ENCODE results near the gene USHBP1. TPM values are rescaled to one million over a fixed set of nuclear protein-coding genes. Genes with fewer than 3 reads are reported as not detected.

The USHBP1 gene
- total RNA-seq, 1 experiment from 2014 or later: 0.15 TPM

DNA sequence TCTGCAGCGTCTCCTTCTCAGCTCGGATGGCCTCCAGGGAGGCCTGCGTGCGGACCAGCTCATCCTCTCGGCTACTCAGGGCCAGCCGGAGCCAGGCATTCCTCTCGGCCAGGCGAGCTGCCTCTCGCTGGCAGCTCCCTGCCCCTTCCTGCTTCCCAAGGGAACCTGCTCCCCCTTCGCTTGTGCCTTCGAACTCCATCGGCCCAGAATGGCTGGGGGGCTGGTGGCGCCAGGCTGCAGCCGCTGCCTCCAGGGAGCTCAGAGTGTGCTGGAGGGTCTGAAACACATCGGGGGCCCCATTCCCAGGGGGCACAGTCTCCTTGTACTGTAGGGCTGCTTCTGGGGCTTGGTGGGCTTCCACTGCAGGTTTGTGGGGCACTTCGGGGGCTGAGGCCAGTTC, 2.0 kb downstream of the USHBP1 start:
- Histone ChIP-seq H3K4me1 (ENCODE audit: control insufficient read depth in 1 of 2, insufficient read depth in 2 of 2, low read length in 2 of 2) (peaks cover 0 to 8% of the 10 kb centered on the region in 2 experiments; a peak in 3 of 4 replicates), H3K9me3 (ENCODE audit: control insufficient read depth in 1 of 2, insufficient read depth in 1 of 2, low read depth in 1 of 2, low read length in 2 of 2) (no peaks in the 10 kb centered on the region), H3K9me2 (ENCODE audit: insufficient read depth) (no peaks in the 10 kb centered on the region), H3K36me3 (ENCODE audit: control insufficient read depth in 1 of 2, insufficient read depth in 2 of 2, low read length in 2 of 2) (no peaks in the 10 kb centered on the region), H3K27me3 (ENCODE audit: insufficient read depth, low read length) (no peaks in the 10 kb centered on the region), H3K27ac (ENCODE audit: low read depth, low read length) (no peak overlapping the region), H3K4me3 (replicated peaks in 1 of 2; ENCODE audit: low read depth in 1 of 2, low read length in 2 of 2) (no peak overlapping the region), H3K9ac (ENCODE audit: low read length) (no peak overlapping the region), H4K20me1 (ENCODE audit: insufficient read depth) (no peaks in the 10 kb centered on the region), H2AFZ (ENCODE audit: low read depth, low read length, poor library complexity, severe bottlenecking) (no peak overlapping the region), H3K4me2 (ENCODE audit: low read length) (no peak overlapping the region), H3K79me2 (ENCODE audit: insufficient read depth, low read length) (peaks cover 1% of the 10 kb centered on the region)
- RAD21 ChIA-PET (ENCODE audit: low non-redundant PET in 1 of 2, low total read pairs in 2 of 2, uncharacterized antibody in 2 of 2, unreplicated experiment in 2 of 2): no interaction called here
- BruUV-seq (replicated peaks): no TSS peak
- POLR2A ChIA-PET: no interaction called here
- ATAC-seq: no peak
- CTCF ChIA-PET: no interaction called here
- DNase-seq (ENCODE audit: low read depth, low spot score): no peak
- intact Hi-C loops (cut with micrococcal nuclease): no loop called here
- TF ChIP-seq SIN3A (IDR thresholded peaks at IDR 0.05; ENCODE audit: low read depth) (no peak), ELF1 (IDR thresholded peaks at IDR 0.05; ENCODE audit: borderline replicate concordance, low read depth) (no peak), EZH2 (IDR thresholded peaks at IDR 0.05) (no peak), FOSL1 (IDR thresholded peaks at IDR 0.05; ENCODE audit: low read depth) (no peak), EZH2phosphoT487 (IDR thresholded peaks at IDR 0.05; ENCODE audit: borderline replicate concordance) (no peak), YY1 (IDR thresholded peaks at IDR 0.05; ENCODE audit: extremely low read depth, insufficient replicate concordance, low read depth, low read length) (no peak), ZNF274 (IDR thresholded peaks at IDR 0.05; ENCODE audit: low read depth, low read length) (no peak), SP1 (IDR thresholded peaks at IDR 0.05; ENCODE audit: low read depth) (no peak), CEBPB (IDR thresholded peaks at IDR 0.05; ENCODE audit: low read depth) (no peak), EGR1 (IDR thresholded peaks at IDR 0.05; ENCODE audit: low read depth) (no peak), RAD21 (IDR thresholded peaks at IDR 0.05; ENCODE audit: low read depth) (no peak), CBX3 (IDR thresholded peaks at IDR 0.05; ENCODE audit: low read depth) (no peak)
- TF ChIP-seq, protein P1, sequence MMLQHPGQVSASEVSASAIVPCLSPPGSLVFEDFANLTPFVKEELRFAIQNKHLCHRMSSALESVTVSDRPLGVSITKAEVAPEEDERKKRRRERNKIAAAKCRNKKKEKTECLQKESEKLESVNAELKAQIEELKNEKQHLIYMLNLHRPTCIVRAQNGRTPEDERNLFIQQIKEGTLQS (IDR thresholded peaks at IDR 0.05): no peak
- TF ChIP-seq, protein P2, sequence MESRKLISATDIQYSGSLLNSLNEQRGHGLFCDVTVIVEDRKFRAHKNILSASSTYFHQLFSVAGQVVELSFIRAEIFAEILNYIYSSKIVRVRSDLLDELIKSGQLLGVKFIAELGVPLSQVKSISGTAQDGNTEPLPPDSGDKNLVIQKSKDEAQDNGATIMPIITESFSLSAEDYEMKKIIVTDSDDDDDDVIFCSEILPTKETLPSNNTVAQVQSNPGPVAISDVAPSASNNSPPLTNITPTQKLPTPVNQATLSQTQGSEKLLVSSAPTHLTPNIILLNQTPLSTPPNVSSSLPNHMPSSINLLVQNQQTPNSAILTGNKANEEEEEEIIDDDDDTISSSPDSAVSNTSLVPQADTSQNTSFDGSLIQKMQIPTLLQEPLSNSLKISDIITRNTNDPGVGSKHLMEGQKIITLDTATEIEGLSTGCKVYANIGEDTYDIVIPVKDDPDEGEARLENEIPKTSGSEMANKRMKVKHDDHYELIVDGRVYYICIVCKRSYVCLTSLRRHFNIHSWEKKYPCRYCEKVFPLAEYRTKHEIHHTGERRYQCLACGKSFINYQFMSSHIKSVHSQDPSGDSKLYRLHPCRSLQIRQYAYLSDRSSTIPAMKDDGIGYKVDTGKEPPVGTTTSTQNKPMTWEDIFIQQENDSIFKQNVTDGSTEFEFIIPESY (IDR thresholded peaks at IDR 0.05; ENCODE audit: extremely low read depth, insufficient replicate concordance, low read length): no peak
- TF ChIP-seq, protein P3, sequence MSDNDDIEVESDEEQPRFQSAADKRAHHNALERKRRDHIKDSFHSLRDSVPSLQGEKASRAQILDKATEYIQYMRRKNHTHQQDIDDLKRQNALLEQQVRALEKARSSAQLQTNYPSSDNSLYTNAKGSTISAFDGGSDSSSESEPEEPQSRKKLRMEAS (IDR thresholded peaks at IDR 0.05): no peak

All from HCT116 (cell line).